Breast epithelium (tissue), 4 donors: ENCODE measurements around the gene ARPC2. TPM values are rescaled to one million over a fixed set of nuclear protein-coding genes. Genes with fewer than 3 reads are reported as not detected.

Experiments
- DNase-seq, 2 donors: peaks; one replicate each; pipeline ENCODE4 v3.0.0-alpha.2; 2019; ENCODE audit warnings: low spot score in 2 of 2
- H3K27ac ChIP-seq, 2 donors: fragments of 200-600 bp; sonication (generic) in 1 of 2; one replicate each; pipeline ENCODE4 v1.5.1; 2016 to 2019; ENCODE audit warnings: mild to moderate bottlenecking in 1 of 2
- H3K27me3 ChIP-seq, 2 donors: fragments of 200-600 bp; sonication (generic) in 1 of 2; one replicate each; pipeline versions ENCODE4 v1.5.1 to v1.6.0; 2017 to 2019; ENCODE audit warnings: control low read depth in 1 of 2, mild to moderate bottlenecking in 1 of 2
- H3K36me3 ChIP-seq: fragments of 200-600 bp; one replicate; pipeline ENCODE4 v1.5.1; 2019
- H3K4me1 ChIP-seq, 2 donors: fragments of 200-600 bp; sonication (generic); one replicate each; pipeline ENCODE4 v1.5.1; 2016 to 2019; ENCODE audit warnings: control low read depth in 1 of 2
- H3K4me3 ChIP-seq, 3 donors: fragments of 200-600 bp; sonication (generic); 1 replicate in 2 of 3; 2 replicates in 1 of 3; pipeline ENCODE4 v1.5.1; 2016 to 2019; ENCODE audit warnings: mild to moderate bottlenecking in 3 of 3, moderate library complexity in 2 of 3
- H3K9me3 ChIP-seq, 2 donors: fragments of 200-600 bp; sonication (generic) in 1 of 2; one replicate each; pipeline ENCODE4 v1.5.1; 2016 to 2019; ENCODE audit warnings: control low read depth in 1 of 2
- CTCF ChIP-seq, 3 donors: fragments of 450-650 bp; IDR thresholded peaks; one replicate each; pipeline ENCODE4 v1.5.1; 2016 to 2017; ENCODE audit warnings: antibody characterized with exemption in 3 of 3, mild to moderate bottlenecking in 3 of 3, moderate library complexity in 3 of 3
- POLR2A ChIP-seq: fragments of 450-650 bp; IDR thresholded peaks from one replicate; pipeline ENCODE4 v1.6.1; 2016; ENCODE audit warnings: antibody characterized with exemption, mild to moderate bottlenecking, moderate library complexity
- POLR2AphosphoS5 ChIP-seq, 3 donors: sonication (generic); formaldehyde crosslinking; IDR thresholded peaks; one replicate each; pipeline ENCODE4 v1.6.1; 2017; ENCODE audit warnings: antibody characterized with exemption in 3 of 3
- intact Hi-C: fragments of 100-400 bp; cut with DNase I; formaldehyde crosslinking; loops from one replicate; pipeline ENCODE4 v1.15.1; 2023; ENCODE audit warnings: low total_unique reads
- total RNA-seq, 3 donors: library from RNA; depleted of rRNA; stranded (reverse); fragments of >200 nt; gene quantifications; one replicate each; pipeline ENCODE4 v1.1.0, GENCODE V29; 2016

ARPC2 gene
- total RNA-seq, 3 donors from 2014 or later, result 212 to 336 (median 248) TPM

GRCh38 chr2:218172845-218173244 is 44.1 kb upstream of the ARPC2 start:
- Histone ChIP-seq H3K4me3 (no peak overlapping the region), H3K36me3 (no peaks in the 10 kb centered on the region), H3K9me3 (no peaks in the 10 kb centered on the region), H3K4me1 (no peaks in the 10 kb centered on the region), H3K27me3 (no peaks in the 10 kb centered on the region), H3K27ac (no peak overlapping the region)
- no peak for DNase-seq
- intact Hi-C loops, result no loop called here
- TF ChIP-seq POLR2AphosphoS5 (IDR thresholded peaks at IDR 0.05), result no peak
- TF ChIP-seq POLR2A, result no peak
- no peak for TF ChIP-seq CTCF (IDR thresholded peaks at IDR 0.05)

- Histone ChIP-seq H3K27ac (no peak overlapping the region), H3K36me3 (no peaks in the 10 kb centered on the region), H3K9me3 (no peaks in the 10 kb centered on the region), H3K27me3 (no peaks in the 10 kb centered on the region), H3K4me3 (no peak overlapping the region), H3K4me1 (no peaks in the 10 kb centered on the region)
- no peak for TF ChIP-seq CTCF (IDR thresholded peaks at IDR 0.05)
- no peak for TF ChIP-seq POLR2AphosphoS5 (IDR thresholded peaks at IDR 0.05)
- TF ChIP-seq POLR2A, result no peak
- intact Hi-C loops, result no loop called here
- DNase-seq, result no peak
These were observed 37.2 kb upstream of the ARPC2 start for GRCh38 chr2:218179782-218180181.

DNA sequence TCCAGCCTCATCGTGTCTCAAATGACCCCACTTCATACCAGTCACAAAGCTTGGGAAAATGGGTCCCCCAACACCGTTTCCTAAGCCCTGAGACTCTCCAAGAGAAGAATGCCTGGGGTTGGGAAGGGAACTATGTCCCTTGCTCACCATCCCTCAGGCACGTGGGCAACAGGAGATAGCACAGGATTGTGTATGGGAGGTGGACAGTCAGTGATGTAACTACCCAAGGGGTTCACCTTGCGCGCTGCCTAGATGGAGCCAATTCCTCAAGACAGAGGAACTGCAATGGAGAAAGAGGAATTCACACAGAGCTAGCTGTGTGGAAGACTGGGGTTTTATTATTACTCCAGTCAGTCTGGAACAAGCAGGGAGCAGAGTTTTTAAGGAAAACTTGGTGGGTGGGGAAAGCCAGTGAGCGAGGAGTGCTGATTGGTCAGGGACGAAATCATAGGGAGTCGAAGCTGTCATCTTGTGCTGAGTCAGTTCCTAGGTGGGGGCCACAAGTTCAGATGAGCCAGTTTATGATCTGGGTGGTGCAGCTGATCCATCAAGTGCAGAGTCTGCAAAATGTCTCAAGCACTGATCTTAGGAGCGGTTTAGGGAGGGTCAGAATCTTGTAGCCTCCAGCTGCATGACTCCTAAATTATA is 36.4 kb upstream of the ARPC2 start:
- H3K4me1 ChIP-seq, result no peaks in the 10 kb centered on the region
- no peaks in the 10 kb centered on the region for H3K9me3 ChIP-seq
- no peaks in the 10 kb centered on the region for H3K27me3 ChIP-seq
- no peak overlapping the region for H3K27ac ChIP-seq
- TF ChIP-seq POLR2A (no peak), POLR2AphosphoS5 (IDR thresholded peaks at IDR 0.05) (no peak), CTCF (IDR thresholded peaks at IDR 0.05) (no peak)
- no peaks in the 10 kb centered on the region for H3K36me3 ChIP-seq
- intact Hi-C loops, result no loop called here
- no peak overlapping the region for H3K4me3 ChIP-seq
- no peak for DNase-seq

DNA sequence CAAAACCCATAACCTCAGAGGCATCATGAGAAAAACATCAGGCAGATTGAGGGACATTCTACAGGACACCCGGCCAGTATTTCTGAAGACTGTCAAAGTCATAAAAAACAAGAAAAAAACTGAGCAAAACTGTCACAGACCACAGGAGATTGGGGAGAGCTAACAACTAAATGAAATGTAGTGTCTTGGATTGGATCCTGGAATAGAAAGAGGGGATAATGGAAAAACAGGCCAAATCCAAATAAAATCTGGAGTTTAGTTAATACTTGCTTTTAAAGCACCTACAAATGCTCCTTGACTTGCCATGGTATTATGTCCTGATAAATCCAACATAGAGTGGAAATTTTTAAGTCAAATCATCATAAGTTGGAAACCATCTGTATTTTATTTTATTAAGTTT is 32.7 kb upstream of the ARPC2 start:
- DNase-seq, result no peak
- Histone ChIP-seq H3K27me3 (no peaks in the 10 kb centered on the region), H3K27ac (no peak overlapping the region), H3K9me3 (no peaks in the 10 kb centered on the region), H3K4me3 (no peak overlapping the region), H3K36me3 (no peaks in the 10 kb centered on the region), H3K4me1 (no peaks in the 10 kb centered on the region)
- TF ChIP-seq POLR2A (no peak), CTCF (IDR thresholded peaks at IDR 0.05) (no peak), POLR2AphosphoS5 (IDR thresholded peaks at IDR 0.05) (no peak)
- intact Hi-C loops, result no loop called here

DNA sequence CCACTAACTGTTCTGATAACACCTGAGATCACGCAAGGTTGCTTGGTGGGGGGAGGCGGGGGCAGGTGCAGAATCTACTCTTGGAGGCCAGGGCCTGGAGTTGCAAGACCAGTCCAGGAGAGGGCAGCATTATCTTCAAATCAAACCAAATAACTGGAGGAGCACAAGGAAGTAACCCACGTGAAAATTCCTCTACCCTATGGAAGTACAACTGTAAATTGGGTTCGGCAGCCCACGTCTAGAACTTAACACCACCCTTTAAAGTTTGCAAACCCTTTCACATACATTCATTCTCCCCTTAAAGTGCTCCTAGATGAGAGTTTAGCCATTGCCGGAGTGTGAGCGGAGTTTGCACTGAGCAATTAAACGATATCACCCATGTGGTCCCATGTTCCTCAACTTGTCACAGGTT is 30.6 kb upstream of the ARPC2 start:
- intact Hi-C loops, result no loop called here
- H3K27ac ChIP-seq, result no peak overlapping the region
- peak; percentile 45 to 62 for DNase-seq
- no peaks in the 10 kb centered on the region for H3K4me1 ChIP-seq
- H3K9me3 ChIP-seq, result no peaks in the 10 kb centered on the region
- H3K36me3 ChIP-seq, result no peaks in the 10 kb centered on the region
- peak overlapping the region in 1 of 3 donors; percentile 39 for H3K4me3 ChIP-seq
- TF ChIP-seq POLR2AphosphoS5 (IDR thresholded peaks at IDR 0.05) (no peak), CTCF (IDR thresholded peaks at IDR 0.05) (peak; percentile 39 to 77 (median 73)), POLR2A (no peak)
- no peaks in the 10 kb centered on the region for H3K27me3 ChIP-seq
